ENCODE data around the gene FITM1.
"Not testable (repeated sequence)": the region's sequence is repeated elsewhere in the genome, so short reads cannot be mapped to it uniquely, and the experiment has no call there.

FITM1 gene

GRCh38 chr14:24100197-24100981 is 30.1 kb upstream of the FITM1 start:
- Histone ChIP-seq H3K9ac (ENCODE audit: insufficient read length) (no peak overlapping the region), H3K36me3 (ENCODE audit: insufficient read depth, low read length) (peaks cover 55% of the 10 kb centered on the region; the same call in 1 of the 2 replicates), H3K9me3 (ENCODE audit: low read depth, low read length) (no peaks in the 10 kb centered on the region), H3K4me3 (no peak overlapping the region), H3K27ac (no peak overlapping the region)
- no peak for DNase-seq (ENCODE audit: low read depth, low spot score)
- TF ChIP-seq FOXP2 (optimal IDR thresholded peaks at IDR 0.05; ENCODE audit: control extremely low read depth, extremely low read length, insufficient read depth), result no peak
- TF ChIP-seq POLR2AphosphoS5 (IDR thresholded peaks at IDR 0.05; ENCODE audit: borderline replicate concordance, low read depth, low read length), result no peak
- TF ChIP-seq EZH2 (IDR thresholded peaks at IDR 0.05), result no peak

DNA sequence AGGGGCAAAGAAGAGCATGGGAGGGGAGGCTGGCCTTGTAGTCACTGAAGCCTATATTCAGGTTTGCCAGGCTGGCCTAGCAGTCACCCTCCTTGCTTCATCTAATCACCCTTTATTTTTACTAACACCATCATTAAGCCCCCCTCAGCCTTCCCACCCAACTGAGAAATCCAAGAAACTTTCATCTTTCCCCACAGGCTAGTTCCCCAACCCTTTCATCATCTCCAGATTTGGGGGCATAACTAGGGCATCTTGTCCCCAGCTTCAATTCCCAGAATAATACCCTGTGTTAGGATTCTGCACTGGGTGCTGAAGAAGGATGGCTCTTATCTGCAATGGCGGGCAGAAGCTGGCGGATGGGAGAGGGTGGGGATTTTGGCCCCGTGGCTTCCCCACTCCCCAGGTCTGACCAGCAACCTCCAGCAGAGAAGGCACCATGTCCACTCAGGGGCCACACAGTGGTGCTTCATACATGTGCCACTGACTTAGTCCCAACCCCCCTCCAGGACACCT is 29.4 kb upstream of the FITM1 start:
- no peaks in the 10 kb centered on the region for H3K9me3 ChIP-seq (ENCODE audit: low read depth, low read length)
- no peak overlapping the region for H3K9ac ChIP-seq (ENCODE audit: insufficient read length)
- TF ChIP-seq FOXP2 (optimal IDR thresholded peaks at IDR 0.05; ENCODE audit: control extremely low read depth, extremely low read length, insufficient read depth), result no peak
- DNase-seq (ENCODE audit: low read depth, low spot score), result no peak
- H3K36me3 ChIP-seq (ENCODE audit: insufficient read depth, low read length), result peaks cover 55% of the 10 kb centered on the region; the same call in 1 of the 2 replicates
- no peak overlapping the region for H3K4me3 ChIP-seq
- no peak overlapping the region for H3K27ac ChIP-seq

GRCh38 chr14:24102357-24103048 is 28.0 kb upstream of the FITM1 start:
- H3K36me3 ChIP-seq (ENCODE audit: insufficient read depth, low read length), result peaks cover 50% of the 10 kb centered on the region; the same call in 1 of the 2 replicates
- TF ChIP-seq POLR2AphosphoS5 (IDR thresholded peaks at IDR 0.05; ENCODE audit: borderline replicate concordance, low read depth, low read length), result no peak
- TF ChIP-seq EZH2 (IDR thresholded peaks at IDR 0.05), result no peak
- no peak for TF ChIP-seq FOXP2 (optimal IDR thresholded peaks at IDR 0.05; ENCODE audit: control extremely low read depth, extremely low read length, insufficient read depth)

GRCh38 chr14:24103451-24103850 is 27.0 kb upstream of the FITM1 start:
- Histone ChIP-seq H3K9ac (ENCODE audit: insufficient read length) (no peak overlapping the region), H3K27ac (no peak overlapping the region), H3K36me3 (ENCODE audit: insufficient read depth, low read length) (peaks cover 44% of the 10 kb centered on the region; the same call in 1 of the 2 replicates), H3K9me3 (ENCODE audit: low read depth, low read length) (no peaks in the 10 kb centered on the region), H3K4me3 (no peak overlapping the region)
- no peak for DNase-seq (ENCODE audit: low read depth, low spot score)
- TF ChIP-seq EZH2 (IDR thresholded peaks at IDR 0.05) (no peak), POLR2AphosphoS5 (IDR thresholded peaks at IDR 0.05; ENCODE audit: borderline replicate concordance, low read depth, low read length) (no peak), FOXP2 (optimal IDR thresholded peaks at IDR 0.05; ENCODE audit: control extremely low read depth, extremely low read length, insufficient read depth) (no peak)

More at GRCh38 chr14:24102357-24103048, 28.0 kb upstream of the FITM1 start:
- H3K4me3 ChIP-seq, result no peak overlapping the region
- H3K9ac ChIP-seq (ENCODE audit: insufficient read length), result no peak overlapping the region
- no peak for DNase-seq (ENCODE audit: low read depth, low spot score)
- H3K9me3 ChIP-seq (ENCODE audit: low read depth, low read length), result no peaks in the 10 kb centered on the region
- H3K27ac ChIP-seq, result no peak overlapping the region

DNA sequence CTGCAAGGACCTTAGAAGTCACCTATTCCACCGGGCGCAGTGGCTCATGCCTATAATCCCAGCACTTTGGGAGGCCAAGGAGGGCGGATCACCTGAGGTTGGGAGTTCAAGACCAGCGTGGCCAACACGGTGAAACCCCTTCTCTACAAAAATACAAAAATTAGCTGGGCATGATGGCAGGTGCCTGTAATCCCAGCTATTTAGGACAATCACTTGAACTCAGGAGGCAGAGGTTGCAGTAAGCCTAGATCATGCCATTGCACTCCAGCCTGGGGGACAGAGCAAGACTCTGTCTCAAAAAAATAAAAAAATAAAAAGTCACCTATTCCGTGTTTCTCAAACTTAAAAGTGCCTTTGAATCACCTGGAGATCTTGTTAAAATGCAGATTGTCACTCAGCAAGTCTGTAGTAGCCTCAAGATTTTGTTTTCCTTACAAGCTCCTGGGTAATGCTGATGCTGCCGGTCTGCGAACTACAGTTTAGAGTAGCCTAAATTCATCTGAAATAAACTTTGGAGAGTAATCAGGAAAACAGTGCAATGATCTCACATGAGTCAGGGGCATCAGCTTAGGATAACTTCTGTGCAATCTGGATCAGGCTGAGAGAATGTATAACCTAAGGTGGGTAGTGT is 24.7 kb upstream of the FITM1 start:
- Histone ChIP-seq H3K36me3 (ENCODE audit: insufficient read depth, low read length) (peaks cover 23% of the 10 kb centered on the region; the same call in 1 of the 2 replicates), H3K27ac (0 out of 2 replicates have a peak overlapping the region, but pooled peaks have one; percentile 3)
- not testable (repeated sequence) for H3K9me3 ChIP-seq (ENCODE audit: low read depth, low read length); DNase-seq (ENCODE audit: low read depth, low spot score); H3K4me3 ChIP-seq; H3K9ac ChIP-seq (ENCODE audit: insufficient read length)

DNA sequence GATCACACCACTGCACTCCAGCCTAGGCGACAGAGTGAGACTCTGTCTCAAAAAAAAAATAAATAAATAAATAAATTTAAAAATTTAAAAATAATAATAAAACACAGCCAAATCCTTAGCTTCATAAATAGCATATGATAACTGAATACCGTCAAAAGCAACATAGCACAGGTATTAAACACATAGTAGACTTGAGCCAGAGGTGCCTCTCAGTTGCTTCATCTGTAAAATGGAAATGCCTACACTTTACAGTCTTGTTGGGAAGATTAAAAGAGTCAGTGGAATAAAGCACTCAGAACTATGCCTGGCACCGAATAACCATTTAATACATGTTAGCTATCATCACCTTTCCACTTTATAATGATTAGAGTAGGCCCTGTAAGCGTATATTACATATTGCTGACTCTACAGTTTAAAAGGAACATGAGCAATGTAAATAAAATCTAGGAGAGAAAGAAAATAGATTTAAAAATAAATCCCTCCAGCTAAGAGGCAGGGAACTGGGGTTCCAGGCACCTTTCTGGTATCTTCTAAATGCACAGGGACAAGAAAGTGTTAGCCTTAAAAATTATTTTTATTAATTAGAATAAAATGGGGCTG is 23.7 kb upstream of the FITM1 start:
- peaks cover 20% of the 10 kb centered on the region; the same call in 1 of the 2 replicates for H3K36me3 ChIP-seq (ENCODE audit: insufficient read depth, low read length)
- H3K9me3 ChIP-seq (ENCODE audit: low read depth, low read length), result no peaks in the 10 kb centered on the region
- no peak for DNase-seq (ENCODE audit: low read depth, low spot score)
- H3K27ac ChIP-seq, result no peak overlapping the region
- no peak overlapping the region for H3K9ac ChIP-seq (ENCODE audit: insufficient read length)
- no peak overlapping the region for H3K4me3 ChIP-seq
- TF ChIP-seq FOXP2 (optimal IDR thresholded peaks at IDR 0.05; ENCODE audit: control extremely low read depth, extremely low read length, insufficient read depth), result no peak

GRCh38 chr14:24108336-24108874 is 22.1 kb upstream of the FITM1 start:
- Histone ChIP-seq H3K9me3 (ENCODE audit: low read depth, low read length) (no peaks in the 10 kb centered on the region), H3K4me3 (no peak overlapping the region), H3K9ac (ENCODE audit: insufficient read length) (no peak overlapping the region), H3K27ac (no peak overlapping the region), H3K36me3 (ENCODE audit: insufficient read depth, low read length) (peaks cover 7% of the 10 kb centered on the region; the same call in 1 of the 2 replicates)
- TF ChIP-seq FOXP2 (optimal IDR thresholded peaks at IDR 0.05; ENCODE audit: control extremely low read depth, extremely low read length, insufficient read depth), result no peak
- TF ChIP-seq POLR2AphosphoS5 (IDR thresholded peaks at IDR 0.05; ENCODE audit: borderline replicate concordance, low read depth, low read length), result no peak
- no peak for TF ChIP-seq EZH2 (IDR thresholded peaks at IDR 0.05)
- DNase-seq (ENCODE audit: low read depth, low spot score), result no peak

- no peak overlapping the region for H3K4me3 ChIP-seq
- H3K36me3 ChIP-seq (ENCODE audit: insufficient read depth, low read length), result no peaks in the 10 kb centered on the region; the same call in 1 of the 2 replicates
- no peak for DNase-seq (ENCODE audit: low read depth, low spot score)
- H3K27ac ChIP-seq, result no peak overlapping the region
- H3K9ac ChIP-seq (ENCODE audit: insufficient read length), result no peak overlapping the region
- TF ChIP-seq POLR2AphosphoS5 (IDR thresholded peaks at IDR 0.05; ENCODE audit: borderline replicate concordance, low read depth, low read length) (no peak), FOXP2 (optimal IDR thresholded peaks at IDR 0.05; ENCODE audit: control extremely low read depth, extremely low read length, insufficient read depth) (no peak), EZH2 (IDR thresholded peaks at IDR 0.05) (no peak)
- no peaks in the 10 kb centered on the region for H3K9me3 ChIP-seq (ENCODE audit: low read depth, low read length)
Measured at GRCh38 chr14:24110060-24110459, 20.4 kb upstream of the FITM1 start.

Data from SK-N-MC (cell line).